Measurements from ENCODE around the gene SLC19A2. TPM values are rescaled to one million over a fixed set of nuclear protein-coding genes. Genes with fewer than 3 reads are reported as not detected.

Gene SLC19A2
- total RNA-seq, 1 experiment from 2014 or later = 12.8 TPM

GRCh38 chr1:169526120-169526832, 40.5 kb upstream of the SLC19A2 start:
- Mint-ChIP-seq H3K4me1 (peaks cover 27 to 42% of the 10 kb centered on the region in 2 experiments), H3K36me3 (ENCODE audit: insufficient read depth in 1 of 3, low read depth in 3 of 3) (no peaks in the 10 kb centered on the region), H3K4me3 (no peak overlapping the region), H3K27me3 (ENCODE audit: low read depth) (no peaks in the 10 kb centered on the region), H3K27ac (no peak overlapping the region), H3K9me3 (no peaks in the 10 kb centered on the region)
- Histone ChIP-seq H2AK5ac (ENCODE audit: insufficient read length, low read length) (no peak overlapping the region), H2BK120ac (ENCODE audit: low read depth, low read length, poor library complexity, severe bottlenecking) (no peak overlapping the region), H3K79me1 (ENCODE audit: insufficient read depth, low read depth, low read length, poor library complexity, severe bottlenecking) (no peaks in the 10 kb centered on the region), H3K18ac (ENCODE audit: insufficient read length, low read depth, low read length) (no peak overlapping the region), H3T11ph (ENCODE audit: low read length) (no peak overlapping the region), H3K9me3 (ENCODE audit: control insufficient read depth, low read depth, low read length) (no peaks in the 10 kb centered on the region), H3K4ac (ENCODE audit: low read depth, low read length) (no peak overlapping the region), H3K27me3 (ENCODE audit: insufficient read depth, low read length) (no peaks in the 10 kb centered on the region), H3K14ac (ENCODE audit: insufficient read depth, low read length) (no peak overlapping the region), H2BK5ac (ENCODE audit: insufficient read length, low read length) (no peak overlapping the region), H2BK15ac (ENCODE audit: low read depth, low read length) (no peak overlapping the region), H3K4me2 (ENCODE audit: insufficient read depth, insufficient read length, low read length) (no peak overlapping the region), H4K8ac (replicated peaks; ENCODE audit: insufficient read length, low read depth, low read length) (no peak overlapping the region), H2BK12ac (ENCODE audit: insufficient read length, low read depth, low read length) (no peak overlapping the region), H4K20me1 (ENCODE audit: control insufficient read depth, insufficient read depth, insufficient read length) (no peaks in the 10 kb centered on the region), H3K56ac (ENCODE audit: insufficient read length, low read depth, low read length) (no peak overlapping the region), H3K27ac (ENCODE audit: insufficient read length, low read depth, low read length) (no peak overlapping the region), H3K79me2 (ENCODE audit: insufficient read depth, low read length) (no peaks in the 10 kb centered on the region), H4K91ac (ENCODE audit: insufficient read length, low read depth, low read length) (no peak overlapping the region), H2BK20ac (ENCODE audit: low read depth, low read length, poor library complexity, severe bottlenecking) (no peak overlapping the region), H3K4me1 (ENCODE audit: insufficient read depth, low read length) (peaks cover 6% of the 10 kb centered on the region; the same call in 1 of the 2 replicates), H3K9ac (ENCODE audit: extremely low read depth, insufficient read length, low read length) (no peak overlapping the region), H4K5ac (ENCODE audit: insufficient read length, low read depth, low read length) (no peak overlapping the region), H3K23me2 (ENCODE audit: insufficient read length, low read depth, low read length, poor library complexity, severe bottlenecking) (no peaks in the 10 kb centered on the region), H2AFZ (ENCODE audit: low read length) (no peak overlapping the region), H3K23ac (ENCODE audit: insufficient read length, low read depth, low read length) (no peak overlapping the region)
- TF ChIP-seq CTCF (conservative IDR thresholded peaks at IDR 0.05) = no peak
- no CpG with 5 or more reads among the region's 1 CpG for WGBS (ENCODE audit: extremely low coverage, insufficient read length, low lambda C conversion rate)
- no peak for DNase-seq

Measured in H9 (cell line).